ENCODE measurements around the gene ARHGAP24.

Gene ARHGAP24

DNA sequence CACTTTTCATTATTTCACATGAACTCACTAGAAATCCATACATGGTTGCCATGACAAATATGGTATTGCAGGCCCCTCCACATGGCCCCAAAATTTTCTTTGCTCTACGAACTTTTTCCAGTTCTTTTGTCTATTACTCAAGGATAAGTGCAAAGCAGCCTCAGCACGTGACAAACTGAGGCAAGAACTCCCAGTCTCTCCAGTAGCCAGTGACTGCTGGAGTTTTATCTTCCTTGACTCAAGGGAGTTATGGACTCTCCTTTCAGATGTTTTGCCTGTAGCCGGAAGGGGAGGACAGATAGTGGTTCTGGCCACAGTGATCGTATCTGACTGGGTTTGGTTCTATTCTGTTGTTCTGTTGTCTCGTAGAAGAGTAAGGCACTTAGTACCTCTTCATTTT is 105.5 kb downstream of the ARHGAP24 start:
- DNase-seq (ENCODE audit: low spot score): no peak

DNA sequence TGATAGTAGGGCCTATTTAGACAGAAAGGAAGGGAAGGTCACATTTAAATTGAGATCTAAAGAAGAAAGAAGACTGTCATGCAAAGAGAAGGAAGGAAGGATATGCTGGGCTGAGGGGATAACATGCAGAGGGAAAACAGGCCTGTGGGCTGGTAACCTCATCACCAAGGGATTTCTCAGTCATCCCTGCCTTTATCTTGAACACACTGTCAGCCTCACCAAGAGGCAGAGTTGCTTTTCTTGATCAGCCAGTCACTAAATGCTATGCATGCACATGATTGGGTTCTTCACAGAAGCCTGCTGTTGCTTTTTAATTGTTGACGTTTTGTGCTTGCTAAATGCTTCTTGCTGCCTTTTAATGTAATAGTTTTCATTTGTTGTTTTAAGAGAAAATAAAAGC is 113.0 kb downstream of the ARHGAP24 start:
- DNase-seq (ENCODE audit: low spot score): no peak

DNA sequence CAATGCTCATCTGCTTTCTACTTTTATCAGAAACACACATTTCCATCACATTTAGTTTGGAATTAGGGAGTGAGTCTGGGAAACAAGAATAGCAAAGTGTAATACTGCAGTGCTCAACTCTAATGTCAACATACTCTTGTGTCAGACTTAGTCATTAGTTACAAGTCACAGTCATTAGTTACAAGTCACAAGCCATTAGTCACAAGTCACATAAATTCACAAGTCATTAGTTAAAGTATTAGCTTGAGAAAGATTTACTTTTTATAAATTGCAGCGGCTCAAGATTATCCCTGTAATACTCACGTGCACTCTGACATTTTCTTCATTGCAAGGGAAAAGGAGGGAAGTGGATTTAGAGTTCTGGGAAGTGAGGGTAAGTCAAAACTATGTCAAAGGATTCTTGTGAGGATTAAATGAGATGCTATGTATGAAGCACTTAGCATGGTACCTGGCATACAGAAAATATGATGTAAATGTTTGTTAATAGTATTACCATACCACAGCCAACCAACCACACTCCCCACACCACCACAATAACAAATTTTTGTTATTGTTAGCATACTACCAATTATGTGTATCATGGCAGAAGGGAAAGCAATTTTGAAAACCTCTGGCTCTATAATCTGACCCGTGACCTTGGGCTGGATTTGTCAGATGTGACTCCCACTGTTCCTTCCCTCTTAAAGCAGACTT is 116.6 kb downstream of the ARHGAP24 start:
- no peak for DNase-seq (ENCODE audit: low spot score)

DNA sequence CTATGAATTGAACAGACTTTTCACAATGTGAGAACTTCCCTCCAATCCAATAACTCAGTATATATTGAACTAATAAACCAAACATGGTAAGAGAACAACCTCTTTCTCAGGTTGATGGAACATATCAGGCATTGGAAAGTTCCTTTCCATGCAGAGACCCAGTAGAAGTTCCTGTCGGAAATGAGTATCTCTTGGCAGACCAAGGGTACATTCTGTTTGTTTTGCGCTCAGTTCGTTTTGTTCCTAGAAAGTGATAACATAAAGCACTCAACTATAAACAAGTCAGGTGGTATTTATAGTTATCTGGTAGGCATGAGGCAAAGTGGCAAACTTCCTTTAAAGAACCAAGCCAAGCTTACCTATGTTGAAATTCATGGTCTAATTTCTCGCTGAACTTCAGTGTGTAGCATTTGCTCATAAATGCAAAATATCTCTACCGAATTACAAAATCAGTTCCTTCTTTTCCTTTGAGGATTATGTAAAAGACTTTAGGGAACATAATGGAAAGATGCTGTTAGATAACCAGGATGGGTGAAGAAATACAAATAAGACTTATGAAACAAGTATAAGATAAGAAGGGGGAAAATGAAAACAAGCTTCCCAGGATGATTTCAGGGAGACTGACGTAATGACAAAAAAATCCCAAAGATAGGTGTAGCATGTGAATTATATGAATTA is 120.3 kb downstream of the ARHGAP24 start:
- no peak for DNase-seq (ENCODE audit: low spot score)

DNA sequence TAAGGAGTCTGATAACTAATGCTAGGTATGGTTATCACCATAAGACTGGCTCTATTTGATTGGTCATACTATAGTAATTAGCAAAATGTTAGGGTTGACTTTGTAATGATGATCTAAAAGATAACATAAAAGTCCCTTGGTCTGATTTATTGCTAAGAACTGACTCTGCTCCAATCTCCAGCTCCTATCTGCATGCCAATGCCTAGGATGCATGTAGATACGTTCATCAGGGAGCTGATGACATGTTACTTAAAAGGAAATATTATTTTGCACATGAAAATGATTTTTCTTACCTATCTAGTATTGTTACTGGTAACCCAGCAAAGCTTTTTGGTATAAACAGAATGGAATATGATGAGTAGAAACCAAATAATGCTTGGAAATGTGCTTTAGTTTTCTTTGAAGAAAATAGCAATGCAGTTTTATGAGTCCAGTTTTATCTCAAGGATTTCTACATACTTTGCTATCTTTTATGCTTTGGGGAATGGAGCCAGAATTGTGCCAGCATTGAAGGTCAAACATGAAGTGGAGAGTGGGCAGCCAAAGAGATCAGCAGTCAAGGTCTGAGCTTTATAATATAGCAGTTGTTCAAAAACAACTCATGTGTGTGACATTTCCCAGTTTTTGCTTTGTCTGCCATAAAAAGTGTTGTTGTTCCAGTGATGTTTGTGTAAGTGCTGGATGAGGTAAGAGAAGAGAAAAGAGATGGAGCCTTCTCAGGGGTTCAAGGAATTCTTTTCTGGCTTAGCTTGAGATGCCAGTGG is 121.0 kb downstream of the ARHGAP24 start:
- DNase-seq (ENCODE audit: low spot score): no peak

DNA sequence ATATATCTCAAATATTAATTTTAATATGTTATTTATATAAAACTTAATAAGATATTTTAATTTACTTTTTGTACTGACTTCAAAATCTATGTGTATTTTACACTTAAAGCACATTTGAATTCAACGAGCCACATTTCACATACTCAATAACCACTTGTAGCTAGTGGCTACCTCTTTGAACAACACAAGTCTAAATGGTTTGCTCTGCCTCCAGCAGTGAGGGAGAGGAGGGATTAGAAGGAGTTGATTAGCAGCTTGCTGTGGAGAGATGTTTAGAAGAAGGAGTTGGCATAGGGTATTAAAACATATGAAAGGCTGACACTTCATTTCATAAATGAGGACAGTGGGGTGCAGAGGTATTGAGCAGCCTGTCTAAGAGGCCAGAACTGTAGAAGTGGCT is 124.0 kb downstream of the ARHGAP24 start:
- DNase-seq (ENCODE audit: low spot score): no peak

DNA sequence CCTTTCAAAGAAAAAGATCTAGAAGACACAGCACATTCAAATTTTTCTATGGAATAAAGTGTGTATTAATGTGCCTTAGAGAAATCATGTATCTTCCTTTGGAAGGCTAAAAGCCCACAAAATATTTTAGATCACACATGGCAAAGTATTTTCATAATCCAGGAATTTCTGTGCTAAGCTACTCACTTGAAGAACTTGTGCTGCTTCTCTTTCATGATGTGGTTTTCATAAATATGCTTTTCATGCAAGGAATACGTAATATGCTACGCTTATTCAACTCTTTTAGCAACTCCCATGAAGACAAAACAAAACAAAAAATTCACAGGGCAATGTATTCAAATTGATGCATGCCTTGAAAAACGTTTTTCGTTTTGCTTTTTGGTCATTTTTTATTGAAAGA is 125.6 kb downstream of the ARHGAP24 start:
- no peak for DNase-seq (ENCODE audit: low spot score)

DNA sequence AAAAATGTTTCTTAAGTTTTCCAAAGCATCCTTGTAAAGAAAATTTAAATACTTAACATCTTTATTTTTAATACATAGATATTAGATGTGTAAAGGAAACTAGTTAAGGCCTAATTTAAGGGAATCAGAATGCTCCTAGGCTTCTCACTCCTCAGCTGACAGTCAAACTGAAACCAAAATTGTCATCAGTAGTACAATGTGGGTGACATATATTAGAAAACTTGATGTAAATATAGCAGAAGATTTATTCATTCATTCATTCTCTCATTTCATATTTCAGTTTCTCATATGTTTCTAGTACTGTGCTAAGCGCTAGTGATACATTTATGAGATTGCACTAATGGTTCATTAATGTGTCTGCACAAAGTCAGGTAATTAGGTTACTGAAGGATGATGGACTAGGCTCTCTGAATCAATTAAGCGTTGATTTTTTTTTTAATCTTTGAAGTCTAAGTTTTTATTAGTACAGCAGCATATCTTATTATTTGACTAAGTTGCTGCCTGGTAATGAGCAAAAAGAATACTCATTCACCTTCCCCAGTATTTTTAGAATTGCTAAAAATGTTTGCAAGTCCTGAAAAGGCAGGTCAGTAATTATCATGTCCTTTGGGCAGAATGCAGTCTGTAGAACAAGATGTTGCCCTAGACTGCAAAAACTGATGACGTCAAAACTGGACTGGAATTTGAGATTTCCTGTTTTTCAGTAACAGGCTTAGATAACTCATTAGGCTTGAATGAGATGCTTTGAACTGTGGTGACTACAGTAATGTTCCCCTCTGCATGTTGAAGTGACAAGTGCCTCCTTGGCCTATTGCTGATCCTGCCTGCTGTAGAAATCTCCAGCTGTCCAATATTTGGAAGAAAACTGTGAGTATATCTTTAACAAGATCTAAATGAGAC is 128.7 kb downstream of the ARHGAP24 start:
- DNase-seq (ENCODE audit: low spot score): peak; percentile 22

DNA sequence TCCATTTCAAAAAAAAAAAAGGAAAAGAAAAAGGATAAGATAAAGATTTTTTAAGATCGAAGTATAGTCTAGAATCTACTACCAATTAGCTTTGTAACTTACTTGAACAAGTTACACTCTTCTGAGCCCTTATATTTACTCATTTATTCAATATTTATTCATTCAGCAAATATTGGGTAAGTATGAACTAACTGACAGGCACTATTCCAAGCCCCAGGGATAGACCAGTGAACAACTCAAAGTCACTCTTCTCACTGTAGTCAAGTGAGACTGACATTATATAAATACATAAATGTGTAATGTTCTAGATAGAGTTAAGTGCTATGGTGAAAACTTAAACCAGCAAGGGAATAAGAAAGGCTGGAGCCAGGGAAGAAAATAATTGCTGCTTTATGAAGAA is 131.6 kb downstream of the ARHGAP24 start:
- no peak for DNase-seq (ENCODE audit: low spot score)

DNA sequence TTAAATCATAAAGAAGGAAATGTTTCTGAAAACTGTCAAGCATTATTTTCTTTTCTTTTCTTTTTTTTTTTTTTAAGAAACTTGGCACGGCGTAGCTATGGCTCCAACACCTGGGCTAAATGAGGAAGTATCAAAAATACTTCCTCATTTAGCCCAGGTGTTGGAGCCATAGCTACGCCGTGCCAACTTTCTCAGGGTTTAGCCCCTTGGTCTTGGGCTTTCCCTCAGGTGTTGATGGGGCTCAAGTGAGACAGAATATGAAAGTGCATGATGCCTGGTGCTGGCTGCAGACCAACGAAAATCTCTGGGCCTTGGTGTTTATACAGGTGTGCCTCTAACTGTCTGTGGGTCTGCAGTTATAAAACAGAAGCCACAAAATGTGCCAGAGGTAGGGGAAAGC is 132.7 kb downstream of the ARHGAP24 start:
- peak; percentile 78 for DNase-seq (ENCODE audit: low spot score)

DNA sequence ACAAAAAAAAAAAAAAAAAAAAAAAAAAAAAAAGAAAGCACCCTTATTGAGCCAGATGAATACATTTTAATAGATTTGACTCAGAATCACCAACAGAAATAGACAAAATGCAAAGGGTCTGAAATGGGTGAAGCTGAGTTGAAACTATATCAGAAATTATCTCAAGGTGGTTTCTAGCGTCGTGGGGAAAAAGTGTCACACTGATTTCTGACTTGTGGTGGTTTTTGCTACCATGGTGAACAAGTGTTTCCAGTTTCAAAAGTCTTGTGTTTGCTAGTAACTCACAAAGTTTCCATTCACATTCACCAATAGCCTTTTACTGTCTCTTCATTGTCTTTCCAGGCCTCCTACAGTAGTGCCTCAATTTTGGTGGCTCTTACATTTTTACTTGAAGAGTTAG is 135.5 kb downstream of the ARHGAP24 start:
- no peak for DNase-seq (ENCODE audit: low spot score)

DNA sequence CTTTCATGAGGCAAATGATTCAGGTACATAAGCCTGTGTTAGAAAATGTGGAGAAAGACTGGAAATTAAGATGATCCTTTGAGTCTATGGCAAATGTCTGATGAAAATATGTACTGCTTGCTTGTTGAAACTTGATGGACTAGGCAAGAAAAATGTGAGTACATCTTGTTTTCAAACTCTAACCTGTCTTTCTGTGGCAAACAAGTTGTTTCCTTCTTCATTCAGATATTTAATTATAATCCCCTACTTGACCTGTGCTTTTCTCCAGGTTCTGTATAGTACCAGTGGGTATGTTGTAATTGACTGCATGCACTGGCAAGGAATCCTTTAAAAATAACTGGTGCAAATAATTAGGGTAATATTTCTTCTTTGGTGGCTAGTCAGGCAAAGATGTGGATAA is 136.7 kb downstream of the ARHGAP24 start:
- no peak for DNase-seq (ENCODE audit: low spot score)

DNA sequence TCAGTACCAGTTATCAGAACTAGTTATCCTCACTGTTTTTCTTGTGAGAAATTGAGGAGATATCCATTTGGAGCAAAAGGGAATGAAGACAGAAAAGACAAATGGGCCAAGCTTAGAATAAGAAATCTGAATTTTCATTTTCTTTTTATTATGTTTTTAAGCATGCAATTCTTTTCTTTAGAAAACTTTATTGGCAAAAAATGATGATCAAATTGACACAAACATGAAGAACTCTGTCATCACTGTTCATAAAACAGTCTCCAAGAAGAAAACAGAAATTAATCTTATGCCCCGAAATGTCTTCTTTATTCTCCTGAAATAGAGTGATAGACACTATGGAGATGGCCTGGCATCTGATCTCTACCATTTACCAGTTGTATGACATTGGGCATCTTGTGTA is 139.0 kb downstream of the ARHGAP24 start:
- DNase-seq (ENCODE audit: low spot score): no peak

DNA sequence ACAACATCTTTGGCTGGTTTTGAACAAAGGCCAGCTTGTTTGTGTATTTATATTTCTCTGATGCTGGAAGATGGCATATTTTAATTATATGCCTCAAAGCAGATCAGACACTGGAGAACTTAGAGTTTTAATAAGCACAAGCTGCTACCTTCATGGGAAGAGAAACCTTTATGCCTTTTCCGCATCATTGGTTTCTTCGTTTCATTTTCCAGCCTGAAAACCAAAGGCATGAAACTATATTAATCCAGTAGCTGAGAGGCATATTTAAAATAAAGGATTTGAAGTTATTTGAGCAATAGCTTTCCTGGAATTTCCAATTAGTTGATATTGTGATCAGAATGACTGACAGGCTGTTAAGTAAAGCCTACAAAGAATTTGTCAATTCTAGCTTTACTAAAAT is 141.0 kb downstream of the ARHGAP24 start:
- DNase-seq (ENCODE audit: low spot score): no peak

DNA sequence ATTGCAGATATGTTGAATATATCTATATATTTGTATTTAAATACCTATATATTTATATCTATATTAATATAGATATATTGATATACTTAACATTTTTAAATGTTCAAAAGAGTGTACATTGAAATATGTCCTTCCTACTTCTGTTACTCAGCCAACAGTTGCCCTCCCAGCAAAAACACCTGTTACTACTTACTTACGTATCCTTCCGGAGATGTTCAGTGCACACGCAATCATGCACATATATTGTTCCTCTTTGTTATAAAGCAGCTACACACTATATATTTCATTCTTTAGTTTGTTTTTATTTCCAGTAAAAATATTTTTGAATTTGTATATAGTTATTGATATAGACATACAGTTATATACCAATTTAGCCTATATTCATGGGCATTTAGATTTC is 142.3 kb downstream of the ARHGAP24 start:
- DNase-seq (ENCODE audit: low spot score): no peak

DNA sequence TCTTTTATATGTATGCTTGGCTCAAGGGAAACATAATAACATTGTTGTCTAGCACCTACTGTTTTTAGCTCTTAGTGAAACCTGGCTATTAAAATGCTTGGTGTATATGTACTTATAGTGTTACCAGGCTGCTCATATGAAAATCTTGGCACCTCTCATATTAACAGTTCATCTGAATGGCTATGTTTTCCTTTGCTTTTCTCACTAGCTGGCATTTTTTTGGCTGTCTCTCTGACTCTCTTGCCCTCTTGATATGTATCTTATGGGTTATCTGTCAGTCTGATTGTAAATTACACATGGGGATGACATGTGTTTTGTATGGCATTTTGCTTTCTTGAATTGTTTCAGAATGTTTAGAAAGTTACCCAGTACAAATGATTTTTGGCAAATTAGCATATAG is 158.0 kb downstream of the ARHGAP24 start:
- DNase-seq (ENCODE audit: low spot score): no peak

DNA sequence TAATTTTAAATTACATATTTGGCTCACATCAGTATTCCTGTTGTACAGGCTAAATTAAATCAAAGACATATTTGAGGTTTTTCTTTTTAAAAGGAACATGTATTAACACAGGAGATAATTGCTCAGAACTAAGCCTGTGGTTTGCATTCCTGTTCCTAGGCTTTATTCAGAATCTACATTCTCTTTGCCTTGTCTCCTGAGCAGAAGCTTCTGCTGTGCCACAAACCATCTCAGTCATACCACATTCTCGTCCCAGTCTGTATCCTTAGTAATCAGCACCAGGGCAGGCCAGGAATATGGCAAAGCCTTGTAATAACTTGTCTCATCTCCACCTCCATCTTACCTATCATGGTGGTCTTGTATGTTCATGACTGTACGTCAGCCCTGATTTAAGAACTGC is 162.8 kb downstream of the ARHGAP24 start:
- no peak for DNase-seq (ENCODE audit: low spot score)

DNA sequence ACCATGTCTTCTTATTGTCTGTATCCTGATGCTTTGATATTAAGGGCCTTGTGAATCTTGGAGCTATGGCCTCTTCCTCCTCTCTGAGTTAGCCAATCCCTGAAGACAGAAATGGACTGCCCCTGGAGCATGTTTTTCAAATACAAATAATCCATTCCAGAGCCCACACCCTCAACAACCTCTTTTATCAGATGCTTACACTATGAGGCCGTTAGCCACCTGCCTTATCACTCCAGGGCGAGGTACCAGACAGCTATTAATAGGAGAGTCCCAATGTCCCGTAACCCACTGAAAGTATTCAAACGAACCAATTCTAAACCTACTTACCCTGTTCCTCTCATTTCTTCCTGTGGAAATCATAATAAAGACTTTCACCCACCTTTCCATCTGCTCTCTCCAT is 165.0 kb downstream of the ARHGAP24 start:
- no peak for DNase-seq (ENCODE audit: low spot score)

DNA sequence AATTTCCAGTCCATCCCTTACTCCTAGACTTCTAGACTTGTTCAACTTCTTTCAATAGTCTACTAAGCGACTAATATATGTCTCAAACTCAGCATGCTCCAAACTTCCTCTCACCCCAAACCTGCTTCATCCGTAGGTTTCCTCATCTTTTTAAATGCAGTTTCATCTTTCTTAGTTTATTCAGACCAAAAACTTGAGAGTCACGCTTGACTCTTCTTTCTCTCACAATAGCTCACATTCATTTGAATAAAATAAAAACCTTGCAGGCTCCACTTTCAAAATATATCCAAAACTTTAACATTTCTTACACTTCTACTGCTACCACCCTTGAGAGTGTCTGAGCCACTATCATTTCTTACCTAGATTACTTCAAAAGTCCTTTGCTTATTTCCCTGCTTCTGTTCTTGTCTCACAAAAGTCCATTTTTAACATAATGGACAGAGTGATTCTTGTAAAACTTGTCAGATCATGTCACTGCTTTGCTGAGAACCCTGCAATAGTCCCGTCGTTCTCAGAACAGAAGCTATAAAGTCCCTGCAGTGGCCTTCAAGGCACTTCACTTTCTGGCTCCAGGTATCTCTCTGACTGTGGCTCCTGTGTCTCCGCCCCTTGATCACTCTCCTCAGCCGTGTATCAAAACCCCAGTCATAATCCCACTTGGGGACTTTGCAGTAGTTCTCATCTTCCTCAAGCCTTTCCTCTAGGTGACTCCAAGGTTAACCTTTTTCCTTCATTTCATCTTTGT is 167.6 kb downstream of the ARHGAP24 start:
- DNase-seq (ENCODE audit: low spot score): no peak

DNA sequence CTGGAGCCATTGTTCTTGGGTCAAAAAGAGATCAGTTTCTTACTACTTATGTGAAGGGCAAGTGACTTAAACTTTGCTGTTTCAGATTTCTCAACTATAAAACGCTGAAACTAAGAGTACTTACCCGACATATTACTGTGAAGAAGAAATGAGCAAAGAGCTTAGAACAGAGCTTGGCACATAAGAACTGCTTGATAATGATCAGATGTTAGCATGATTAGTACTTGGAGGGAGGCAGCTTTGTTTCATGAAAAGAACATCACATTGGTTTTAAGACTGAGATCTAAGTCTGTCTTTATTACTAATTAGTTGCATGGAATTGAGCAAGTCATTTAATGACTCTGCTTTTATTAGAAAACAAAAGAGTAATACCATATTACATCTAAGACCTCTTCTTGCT is 169.1 kb downstream of the ARHGAP24 start:
- DNase-seq (ENCODE audit: low spot score): no peak

DNA sequence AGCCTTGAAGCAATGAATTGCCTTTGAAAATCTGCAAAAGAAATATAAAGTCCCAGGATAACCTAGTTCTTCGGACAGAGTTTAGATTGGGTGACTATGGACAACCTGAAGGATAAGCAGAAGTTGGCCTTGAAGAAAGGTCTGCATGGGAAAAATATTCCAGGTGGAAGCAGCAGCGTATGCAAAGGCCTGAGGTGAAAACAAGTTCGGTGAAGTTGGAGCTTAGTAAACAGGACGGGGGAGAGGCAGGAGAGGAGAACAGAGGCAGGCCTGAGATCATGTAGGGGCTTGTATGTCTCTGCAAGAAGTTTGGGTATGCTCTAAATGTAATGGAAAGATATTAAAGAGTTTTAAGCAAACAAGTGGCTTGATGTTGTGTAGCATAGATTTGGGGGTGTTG is 176.0 kb downstream of the ARHGAP24 start:
- no peak for DNase-seq (ENCODE audit: low spot score)
